GM04503 (cell line): ENCODE results near the gene ZNF205.

Experiments
- DNase-seq: peaks from one replicate; pipeline ENCODE4 v3.0.0-alpha.2; 2012; ENCODE audit warnings: low read depth

ZNF205 gene

GRCh38 chr16:3101841-3102470, 10.4 kb upstream of the ZNF205 start:
- no peak for DNase-seq

GRCh38 chr16:3106205-3106928, 6.0 kb upstream of the ZNF205 start:
- DNase-seq: no peak

GRCh38 chr16:3112881-3113574, 642 bp downstream of the ZNF205 start:
- DNase-seq: no peak

GRCh38 chr16:3113765-3114479, 1.5 kb downstream of the ZNF205 start:
- DNase-seq: no peak

- no peak for DNase-seq
Measured at GRCh38 chr16:3115003-3115402, 2.6 kb downstream of the ZNF205 start.

- DNase-seq: no peak
Measured at GRCh38 chr16:3115561-3115960, 3.2 kb downstream of the ZNF205 start.

- DNase-seq: no peak
Measured at GRCh38 chr16:3118204-3118790, 5.9 kb downstream of the ZNF205 start.

- DNase-seq: no peak
Measured at GRCh38 chr16:3118846-3119245, 6.5 kb downstream of the ZNF205 start.

- DNase-seq: no peak
Measured at GRCh38 chr16:3119286-3119685, 6.9 kb downstream of the ZNF205 start.

- no peak for DNase-seq
Measured at GRCh38 chr16:3119701-3120408, 7.5 kb downstream of the ZNF205 start.

GRCh38 chr16:3120435-3120834, 8.0 kb downstream of the ZNF205 start:
- DNase-seq: no peak

- DNase-seq: no peak
Measured at GRCh38 chr16:3121851-3122467, 9.6 kb downstream of the ZNF205 start.

GRCh38 chr16:3122926-3123570, 10.7 kb downstream of the ZNF205 start:
- DNase-seq: no peak

GRCh38 chr16:3123986-3124886, 11.8 kb downstream of the ZNF205 start:
- peak; percentile 55 for DNase-seq

GRCh38 chr16:3127745-3128144, 15.4 kb downstream of the ZNF205 start:
- DNase-seq: no peak

- DNase-seq: no peak
Measured at GRCh38 chr16:3129137-3130131, 17.0 kb downstream of the ZNF205 start.

GRCh38 chr16:3131755-3132377, 19.5 kb downstream of the ZNF205 start:
- no peak for DNase-seq

- DNase-seq: no peak
Measured at GRCh38 chr16:3133844-3134243, 21.5 kb downstream of the ZNF205 start.
